Activated CD4-positive, CD25-positive, alpha-beta regulatory T cell (primary cell): ENCODE data around the gene LAPTM4A.

Experiments used
- DNase-seq, 4 experiments: peaks; one replicate each; lab custom pipeline; 2025; lab: John Stamatoyannopoulos, UW

The LAPTM4A gene

GRCh38 chr2:20019747-20020146 lies 31.7 kb downstream of the LAPTM4A start:
- no peak for DNase-seq

DNA sequence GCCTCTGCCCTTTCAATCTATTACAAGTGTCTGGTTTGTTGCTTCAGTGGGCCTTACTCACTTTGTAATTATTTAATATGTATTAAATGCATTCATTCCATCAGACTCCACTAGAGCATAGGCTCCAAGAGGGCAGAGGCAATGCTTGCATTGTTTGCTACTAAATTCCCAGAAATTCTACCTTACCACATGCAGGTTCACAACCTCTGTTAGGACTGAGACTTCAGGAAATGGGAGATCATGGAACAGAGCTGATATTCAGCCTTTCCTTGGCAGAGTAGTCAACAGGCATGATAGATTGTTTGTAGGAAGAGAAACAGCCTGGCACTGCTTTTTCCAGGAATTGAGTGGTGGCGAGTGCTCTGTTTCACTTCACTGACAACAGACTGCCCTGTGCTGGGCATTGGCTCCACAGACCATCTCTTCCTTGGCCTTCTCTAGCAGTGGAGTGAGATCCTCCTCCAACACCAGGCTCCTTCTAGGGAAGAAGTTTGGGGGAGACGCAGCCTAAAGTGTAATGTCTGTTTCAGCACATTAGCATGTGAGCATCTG lies 32.8 kb downstream of the LAPTM4A start:
- DNase-seq, result no peak

- DNase-seq, result no peak
These were observed 35.1 kb downstream of the LAPTM4A start for GRCh38 chr2:20016346-20016745.

GRCh38 chr2:20015482-20016083 lies 35.8 kb downstream of the LAPTM4A start:
- DNase-seq, result no peak

- DNase-seq, result no peak
These were observed 38.1 kb downstream of the LAPTM4A start for GRCh38 chr2:20013126-20013849.

- no peak for DNase-seq
These were observed 38.9 kb downstream of the LAPTM4A start, which contains the start of gene MATN3 for GRCh38 chr2:20012282-20013125. Gene MATN3 (minus strand): TSS chr2:20012668. CDS start chr2:20012631, 37 bp downstream.

- DNase-seq, result no peak
These were observed 39.5 kb downstream of the LAPTM4A start for GRCh38 chr2:20012032-20012281.

DNA sequence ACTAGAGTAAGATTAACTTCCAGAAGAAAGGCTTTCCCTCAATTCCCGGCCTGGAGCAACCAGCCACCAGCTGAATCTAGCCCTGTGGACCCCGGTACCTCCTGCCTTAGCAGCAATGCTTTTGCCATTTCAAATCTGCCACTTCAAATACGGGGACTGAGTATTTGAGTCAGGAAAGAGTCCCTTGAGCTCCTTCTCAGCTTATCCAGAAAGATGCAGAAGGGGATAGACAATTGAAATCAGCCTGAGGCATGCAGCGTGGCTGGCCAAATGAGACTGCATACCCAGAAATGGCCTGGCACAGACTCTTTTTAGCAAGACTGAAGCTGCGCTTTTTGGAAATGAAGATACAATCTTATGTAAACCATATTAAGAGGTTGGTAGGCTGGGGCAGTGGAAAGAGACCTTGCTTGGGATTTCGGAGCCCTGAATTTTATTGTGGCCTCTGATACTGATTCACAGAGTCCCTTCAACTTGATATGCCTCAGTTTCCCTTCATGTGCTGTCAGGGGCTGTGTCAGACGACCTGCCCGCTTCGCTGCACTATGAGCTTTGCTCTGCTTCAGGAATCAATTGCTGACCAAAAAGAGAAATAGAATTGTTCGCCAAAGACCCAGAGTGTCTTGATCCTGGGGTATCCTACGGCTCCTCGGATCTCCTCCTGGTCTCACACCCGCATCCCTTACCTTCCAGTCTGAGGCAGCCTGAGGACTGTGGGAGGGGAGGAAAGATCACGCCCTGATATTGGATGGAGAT lies 40.0 kb downstream of the LAPTM4A start:
- DNase-seq, result no peak

- no peak for DNase-seq
These were observed 42.7 kb downstream of the LAPTM4A start for GRCh38 chr2:20008703-20009102.

GRCh38 chr2:20005891-20006470 lies 45.4 kb downstream of the LAPTM4A start:
- DNase-seq, result no peak

- no peak for DNase-seq
These were observed 46.3 kb downstream of the LAPTM4A start for GRCh38 chr2:20005067-20005627.

- DNase-seq, result no peak
These were observed 50.0 kb downstream of the LAPTM4A start for GRCh38 chr2:20001361-20001863.

- no peak for DNase-seq
These were observed 57.7 kb downstream of the LAPTM4A start for GRCh38 chr2:19993731-19994130.

DNA sequence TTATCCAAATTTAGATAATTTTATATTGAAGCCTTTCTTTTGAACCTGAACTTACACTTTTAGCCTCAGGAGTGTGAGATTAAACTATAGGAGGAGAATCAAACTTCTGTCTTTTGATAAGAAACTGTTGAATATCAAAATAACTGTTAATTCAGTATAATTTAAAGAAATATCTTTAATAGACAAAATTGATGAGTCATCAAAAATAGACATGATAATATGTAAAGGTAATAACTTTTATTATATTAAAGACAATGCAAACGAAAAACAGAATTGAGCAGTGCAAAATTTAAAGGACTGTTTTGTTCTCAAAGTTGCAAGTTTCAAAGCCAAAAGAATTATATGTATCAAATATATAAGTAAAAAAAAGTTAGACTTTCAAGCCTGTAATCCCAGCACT lies 59.5 kb downstream of the LAPTM4A start:
- no peak for DNase-seq

DNA sequence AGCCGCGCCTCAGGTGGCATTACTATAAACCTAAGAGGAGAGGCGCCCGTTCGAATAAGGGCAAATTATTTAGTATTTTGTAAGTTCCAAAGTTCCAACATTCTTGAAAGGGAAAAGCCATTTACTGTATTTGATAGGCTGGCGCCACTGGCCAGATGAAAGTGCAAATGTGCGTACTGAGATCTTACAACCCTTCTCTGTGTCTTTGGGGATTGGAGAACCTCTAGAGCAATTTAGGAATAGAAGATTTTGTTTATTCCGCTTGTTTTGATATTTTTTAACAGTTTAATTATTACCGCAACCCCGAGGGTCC lies 61.1 kb downstream of the LAPTM4A start:
- DNase-seq, result no peak

DNA sequence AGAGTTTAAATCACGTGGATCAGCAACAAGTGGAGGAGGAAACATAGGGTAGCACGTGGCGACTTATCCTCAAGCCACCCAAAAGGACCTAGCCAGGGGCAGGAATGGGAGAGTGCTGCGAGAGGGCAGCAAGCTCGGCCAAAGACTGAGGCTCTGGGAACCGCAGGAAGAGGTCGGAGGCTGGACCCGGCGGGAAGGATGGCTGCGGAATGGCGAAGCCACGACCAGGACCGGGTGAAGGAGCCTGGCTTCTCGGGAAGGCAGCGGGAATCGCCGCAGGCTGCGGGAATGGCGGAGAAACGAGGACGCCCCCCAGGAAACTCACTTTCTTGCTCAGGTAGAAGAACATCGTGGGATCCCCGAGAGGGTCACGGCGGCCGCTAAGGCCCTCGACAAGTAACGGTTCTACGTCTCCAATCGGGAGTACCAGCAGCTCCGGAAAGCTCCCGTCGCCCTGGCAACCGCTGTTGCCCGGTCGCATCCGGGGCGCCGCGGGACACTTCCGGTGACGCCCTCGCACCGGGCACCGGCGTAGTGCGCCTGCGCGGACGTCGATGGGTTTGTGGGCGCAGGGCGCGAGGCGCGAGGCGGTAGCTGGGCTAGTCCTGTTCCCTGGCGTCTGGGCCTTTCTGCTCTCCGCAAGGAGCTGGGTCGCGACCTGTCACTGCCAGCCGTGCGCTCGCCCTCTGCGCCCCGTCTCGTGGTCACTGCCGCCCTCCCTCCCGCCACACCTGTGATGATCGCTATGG lies 61.6 kb downstream of the LAPTM4A start, which contains the start of gene WDR35:
Gene WDR35 (minus strand): TSS at position 439 of the 749 bp plus-strand sequence. CDS start 90 bp downstream, at position 349.
- peak; percentile 77 to 83 (median 80) for DNase-seq

DNA sequence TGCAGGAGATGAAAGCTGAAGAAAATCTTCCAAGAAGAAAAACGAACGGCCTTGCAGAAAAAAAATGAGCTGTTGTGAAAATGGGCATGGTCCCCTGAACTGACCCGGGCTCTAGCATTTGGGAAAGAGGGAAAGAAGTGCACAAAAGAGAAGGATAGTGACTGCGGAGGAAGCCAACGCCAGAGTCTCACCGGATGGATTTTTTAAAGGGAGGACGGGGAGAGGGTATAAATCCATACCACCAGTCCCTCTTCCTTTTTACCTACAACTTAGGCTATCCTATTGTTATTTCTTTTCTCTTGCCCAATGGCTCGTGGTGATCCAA lies 62.1 kb downstream of the LAPTM4A start:
- no peak for DNase-seq

DNA sequence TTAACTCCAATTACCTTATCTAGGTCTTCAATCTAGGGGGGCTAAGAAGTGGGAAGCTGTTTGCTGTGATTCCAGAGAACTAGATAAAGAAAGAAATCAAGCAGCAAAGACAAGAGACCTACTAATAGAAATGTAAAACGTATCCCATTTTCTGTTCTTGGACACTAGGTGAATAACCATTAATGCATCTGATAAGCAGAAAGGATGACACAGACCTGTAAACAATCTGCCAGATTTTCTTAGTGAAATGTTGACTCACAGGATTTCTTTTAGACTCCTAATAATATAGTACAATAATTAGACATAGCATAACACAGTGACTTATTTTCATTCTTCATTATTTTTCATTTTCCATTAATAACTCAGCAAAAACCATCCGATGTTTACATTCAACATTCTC lies 62.8 kb downstream of the LAPTM4A start:
- DNase-seq, result no peak

DNA sequence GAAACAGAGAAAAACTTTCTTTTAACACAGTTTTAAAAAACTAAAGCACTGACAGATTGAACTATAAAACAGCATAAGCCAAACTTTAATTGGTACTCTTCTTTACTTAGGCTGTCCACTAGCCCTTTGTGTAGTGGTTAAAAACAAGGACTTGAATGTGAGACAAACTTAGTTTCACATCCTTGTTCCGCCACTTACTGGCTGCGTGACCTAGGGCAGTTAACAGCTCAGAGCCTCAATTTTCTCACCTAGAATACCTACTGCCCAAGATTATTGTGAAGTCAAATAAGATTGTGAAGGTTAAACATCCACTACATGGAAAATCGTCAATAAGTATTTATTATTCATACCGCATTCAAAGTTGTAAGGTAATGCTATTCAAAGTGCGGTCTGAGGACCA lies 63.5 kb downstream of the LAPTM4A start:
- no peak for DNase-seq
